Placental epithelial cell (primary cell): ENCODE measurements around the gene ZNF639. TPM values are rescaled to one million over a fixed set of nuclear protein-coding genes. Genes with fewer than 3 reads are reported as not detected.

Source experiments
- total RNA-seq: library from RNA; depleted of rRNA; stranded (reverse); fragments of >200 nt; gene quantifications from 2 replicates; pipeline ENCODE4 v1.2.3, GENCODE V29; 2012

ZNF639 gene
- total RNA-seq, result 38.1 and 40.1 TPM in 2 replicates

GRCh38 chr3:179322286-179323196 lies at the start of gene ZNF639:
Gene ZNF639, plus strand, starts transcription at chr3:179323031. Its CDS starts 5,263 bp downstream, at chr3:179328294.

GRCh38 chr3:179347345-179348194 lies 24.7 kb downstream of the ZNF639 start, which contains the start of gene MFN1:
Gene MFN1, plus strand, starts transcription at chr3:179347709. Its CDS starts 1,143 bp downstream, at chr3:179348852.

Other genes with a start within 250 kb of the ZNF639 start
- 14.5 and 17.7 TPM in 2 replicates for gene PIK3CA, start 174.7 kb upstream of the ZNF639 start, total RNA-seq
- gene KCNMB3, start 71.9 kb upstream of the ZNF639 start, total RNA-seq, result 1.2 and 2.4 TPM in 2 replicates
- gene MFN1, start 24.7 kb downstream of the ZNF639 start, total RNA-seq, result 38.1 and 45.5 TPM in 2 replicates
- 20.0 and 31.8 TPM in 2 replicates for gene GNB4, start 128.4 kb downstream of the ZNF639 start, total RNA-seq
- 31.0 and 101 TPM in 2 replicates for gene ACTL6A, start 239.9 kb downstream of the ZNF639 start, total RNA-seq